HG03558 (cell line): ENCODE data around the gene ZIC5.

Source experiments
- ATAC-seq: cut with Tn5 transposase; IDR thresholded peaks from one replicate; pipeline ENCODE4 v1.9.1; 2021; ENCODE audit warnings: moderate number of reproducible peaks; ENCODE audit not compliant: unreplicated experiment; ENCODE audit errors: extremely low read depth

Gene ZIC5

DNA sequence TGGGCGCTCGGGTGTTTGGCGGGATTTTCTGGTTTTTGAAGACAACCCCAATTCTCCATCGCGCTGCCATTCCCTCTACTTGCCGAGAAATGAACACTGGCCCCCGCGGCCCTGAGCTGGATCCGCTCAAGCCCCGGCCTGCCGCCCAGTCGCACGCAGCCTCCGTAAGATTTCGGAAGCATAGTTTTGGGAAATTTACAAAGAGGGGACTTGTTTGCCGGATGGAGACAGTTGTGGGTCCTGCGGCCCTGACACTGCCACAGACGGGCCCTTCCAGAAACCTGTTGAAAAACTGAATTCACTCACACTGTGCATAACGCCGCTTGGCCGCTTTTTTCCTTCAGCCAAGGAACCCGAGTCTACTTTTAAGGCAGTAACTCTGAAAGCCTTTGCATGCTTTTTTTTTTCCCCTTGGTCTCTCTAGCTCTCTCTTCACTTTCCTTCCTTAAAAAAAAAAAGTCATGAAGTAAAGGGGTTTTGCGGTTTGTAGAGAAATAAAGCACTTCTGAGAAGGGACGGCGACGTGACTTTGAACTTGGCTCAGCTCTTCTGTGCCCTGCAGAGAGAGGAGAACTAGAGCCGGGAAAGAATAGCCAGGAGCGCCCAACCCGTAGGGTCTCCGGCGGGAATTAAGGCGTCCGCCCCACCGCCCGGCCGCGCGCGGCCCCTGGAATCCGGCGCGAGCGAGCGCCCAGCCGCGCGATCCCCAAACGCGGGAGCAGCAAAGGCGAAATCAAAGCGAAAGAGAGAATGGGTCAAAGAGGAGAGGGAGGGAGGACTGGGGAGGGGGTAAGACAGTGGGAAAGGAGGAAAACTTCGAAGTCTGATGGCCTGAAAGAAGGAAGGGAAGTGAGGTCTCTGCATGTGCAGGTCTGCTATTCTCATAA, 6.6 kb upstream of the ZIC5 start:
- no peak for ATAC-seq

DNA sequence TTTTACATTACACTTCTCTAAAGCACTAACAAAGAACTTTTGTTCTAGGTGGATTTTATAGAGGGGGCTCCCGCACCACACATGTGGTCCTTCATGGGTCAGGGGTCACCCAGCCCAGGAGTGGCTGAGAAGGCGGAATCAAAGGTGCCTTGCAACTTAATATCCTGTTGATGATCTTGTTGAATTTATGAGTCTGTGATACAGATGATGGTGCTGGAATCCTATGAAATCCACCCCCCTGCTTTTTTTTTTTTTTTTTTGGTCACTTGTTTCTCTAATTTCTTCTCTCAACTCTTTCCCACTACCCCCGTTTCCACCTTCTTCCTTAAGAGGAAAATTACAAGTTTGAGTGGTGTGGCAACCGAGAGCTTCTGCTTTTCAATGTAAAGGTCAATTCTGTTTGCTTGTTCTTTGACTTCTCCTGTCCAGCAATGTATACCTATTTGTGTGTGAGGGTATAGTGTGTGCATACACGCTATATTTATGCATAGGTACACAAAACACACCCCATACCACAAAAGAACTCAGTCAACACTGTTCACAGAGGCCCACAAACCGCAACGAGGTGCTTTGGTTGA, 5.9 kb upstream of the ZIC5 start:
- no peak for ATAC-seq

DNA sequence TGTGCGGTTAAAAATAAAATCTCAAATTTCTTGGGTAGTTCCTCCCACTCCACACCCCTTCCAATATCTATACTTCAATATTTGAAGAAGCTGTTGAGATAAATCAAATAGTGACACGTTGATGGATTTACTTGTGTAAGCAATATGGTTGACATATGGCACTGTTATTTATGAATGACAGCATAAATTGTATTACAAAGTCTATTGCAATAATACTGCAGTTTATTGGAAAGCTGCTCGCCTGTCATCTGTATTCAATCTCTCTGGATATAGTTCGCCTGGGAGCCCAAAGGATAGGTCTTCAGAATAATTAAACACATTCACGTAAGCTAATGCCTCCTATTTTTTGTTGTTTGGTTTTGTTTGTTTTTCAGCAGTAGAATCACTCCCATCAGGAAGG, 5.0 kb upstream of the ZIC5 start:
- ATAC-seq, result no peak

DNA sequence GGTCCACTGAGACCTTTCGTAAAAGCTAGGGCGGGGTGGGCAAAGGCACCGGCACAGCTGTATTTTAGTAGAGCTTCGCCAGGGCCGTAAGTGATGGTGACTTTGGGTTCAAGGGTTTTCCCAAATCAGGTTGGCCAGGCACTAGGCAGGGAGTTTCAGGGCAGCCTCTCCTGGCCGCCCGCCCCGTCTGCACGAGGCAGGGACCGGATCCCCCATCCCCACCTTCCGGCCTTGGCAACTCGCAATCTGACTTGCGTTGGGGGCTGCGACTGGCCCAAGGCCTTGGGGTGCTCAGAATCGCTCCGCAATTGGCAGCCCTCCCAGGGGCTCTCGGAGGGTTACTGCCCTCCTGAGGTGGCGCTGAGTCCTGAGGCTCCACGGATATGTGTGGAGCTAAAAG, 4.1 kb upstream of the ZIC5 start:
- ATAC-seq, result no peak

DNA sequence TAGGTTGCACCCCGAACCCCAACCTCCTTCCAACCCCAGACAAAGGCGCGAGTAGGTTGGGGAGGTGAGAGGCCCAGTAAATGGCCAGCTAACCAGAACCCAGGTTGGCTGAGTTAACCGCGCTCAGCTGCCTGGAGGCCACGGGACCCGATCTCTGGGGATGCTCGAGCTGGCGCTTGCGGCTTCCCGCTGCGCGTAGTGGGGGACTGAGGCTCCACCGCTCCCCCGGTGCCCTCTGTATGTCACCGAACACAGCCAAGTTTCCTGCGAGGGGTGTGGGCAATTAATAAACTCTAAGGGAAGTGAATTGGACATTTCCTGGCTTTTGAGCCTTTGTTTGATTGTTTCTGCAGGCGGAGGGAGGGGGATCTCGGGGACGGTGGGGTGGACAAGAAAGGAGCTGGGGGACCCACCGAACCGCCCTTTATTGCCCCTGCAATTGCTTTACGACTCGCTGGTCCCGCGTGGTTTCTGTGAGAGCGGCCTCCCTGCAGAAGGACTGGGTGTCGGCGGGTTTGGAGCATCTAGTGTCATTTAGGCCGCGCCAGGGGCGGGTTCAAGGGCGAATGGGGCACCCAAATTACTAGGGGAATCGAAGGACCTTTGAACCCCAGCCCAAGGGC, 3.5 kb upstream of the ZIC5 start:
- ATAC-seq, result no peak

DNA sequence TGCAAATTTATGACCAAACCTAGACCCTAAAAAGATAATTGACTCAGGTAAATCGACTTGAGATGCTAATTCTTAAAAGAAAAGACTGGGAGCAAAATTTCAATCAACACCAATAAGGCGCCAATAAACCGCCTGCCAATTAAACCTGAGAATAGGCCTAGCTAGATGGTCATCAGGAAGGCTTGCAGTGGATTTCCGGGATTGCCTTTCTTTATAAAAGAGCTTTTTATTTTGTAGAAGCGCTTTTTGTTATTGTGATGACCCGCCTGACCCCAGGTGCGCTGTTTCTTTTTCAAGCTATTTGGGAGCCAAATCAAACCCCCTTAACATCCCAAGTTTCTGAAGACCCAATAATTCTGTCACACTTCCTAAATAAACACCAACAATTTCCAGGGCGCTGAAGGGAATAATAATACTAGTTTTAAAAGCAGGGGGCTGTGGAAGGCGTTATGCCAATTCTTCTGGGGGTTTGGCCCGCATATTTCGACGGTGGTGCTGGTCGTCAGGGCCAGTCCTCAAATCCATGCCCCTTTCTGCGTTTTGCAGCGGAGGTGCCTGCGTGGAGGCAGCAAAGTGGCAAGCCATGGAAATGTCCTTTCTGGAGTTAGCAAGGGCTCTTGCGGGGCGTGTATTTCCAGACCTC, 2.9 kb upstream of the ZIC5 start:
- no peak for ATAC-seq

DNA sequence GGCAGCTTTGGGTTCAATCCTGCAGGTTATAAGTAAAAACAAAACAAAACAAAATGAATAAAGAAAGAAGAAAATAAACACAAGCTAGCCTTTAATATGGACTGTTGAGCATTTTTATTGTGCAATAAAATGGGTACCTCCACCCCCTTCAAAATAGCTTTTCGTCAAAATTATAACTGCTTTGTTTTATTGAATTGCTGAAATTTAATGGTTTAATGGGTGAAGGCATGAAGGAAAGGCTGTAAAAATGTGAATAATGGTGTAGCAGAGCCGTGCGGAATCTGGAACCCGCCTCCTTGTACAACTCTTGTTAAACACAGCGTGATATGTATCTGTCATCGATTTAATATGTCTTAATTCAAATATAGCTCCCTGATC, 2.2 kb upstream of the ZIC5 start:
- no peak for ATAC-seq

DNA sequence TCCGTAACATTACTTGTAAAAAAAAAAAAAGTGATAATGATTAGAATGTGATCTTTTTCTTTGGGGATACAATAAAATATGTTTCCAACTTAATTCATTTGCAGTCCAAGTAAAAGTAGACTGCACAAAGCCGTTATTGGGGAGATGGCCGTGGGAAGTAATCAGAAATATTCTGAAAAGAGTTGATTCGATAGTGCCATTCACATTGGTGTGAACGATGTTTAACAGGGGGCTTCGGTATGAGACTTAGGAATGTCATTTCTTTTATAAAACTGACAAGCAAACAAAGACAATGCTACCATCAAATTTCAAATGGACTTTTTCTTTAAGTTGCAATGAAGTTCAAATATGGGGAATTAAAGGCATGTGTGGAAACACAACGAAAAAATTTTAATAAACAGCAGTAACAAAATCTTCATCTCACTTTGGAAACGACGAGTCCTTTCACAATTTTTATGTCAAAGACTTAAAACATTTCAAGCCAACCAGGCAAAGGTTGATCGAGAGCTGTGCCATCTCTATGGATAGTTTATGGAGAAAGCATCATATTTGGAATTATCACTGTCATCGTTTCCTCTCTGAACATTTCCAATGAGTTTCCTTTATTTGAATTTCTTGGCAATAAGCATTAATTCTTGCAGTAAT, 1.7 kb upstream of the ZIC5 start:
- no peak for ATAC-seq

DNA sequence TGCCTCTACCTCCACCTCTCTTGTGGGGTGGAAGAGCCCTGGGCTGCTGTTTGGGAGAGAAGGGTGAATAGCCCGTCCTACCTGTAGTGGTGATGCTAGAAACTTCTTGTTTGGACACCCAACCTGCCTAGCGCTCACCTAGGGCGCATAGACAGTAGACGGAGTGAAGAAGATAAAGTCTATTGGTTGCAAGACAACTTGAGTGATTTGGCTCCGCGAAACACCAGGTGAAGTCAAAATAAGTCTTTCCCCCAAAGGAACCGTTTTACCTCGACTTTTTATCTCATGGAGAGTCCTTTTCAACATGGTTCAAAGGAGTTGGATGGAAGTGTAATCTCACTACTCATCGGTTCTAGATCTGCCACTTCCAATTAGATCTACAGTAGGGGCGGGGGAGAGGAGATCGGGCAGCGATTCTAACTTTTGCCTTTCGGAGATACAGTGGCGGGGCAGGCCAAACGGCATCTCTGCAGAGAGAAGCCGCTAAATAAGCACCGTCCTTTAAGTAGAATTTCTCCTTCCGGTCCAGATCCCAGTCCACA, 694 bp upstream of the ZIC5 start:
- ATAC-seq, result no peak

DNA sequence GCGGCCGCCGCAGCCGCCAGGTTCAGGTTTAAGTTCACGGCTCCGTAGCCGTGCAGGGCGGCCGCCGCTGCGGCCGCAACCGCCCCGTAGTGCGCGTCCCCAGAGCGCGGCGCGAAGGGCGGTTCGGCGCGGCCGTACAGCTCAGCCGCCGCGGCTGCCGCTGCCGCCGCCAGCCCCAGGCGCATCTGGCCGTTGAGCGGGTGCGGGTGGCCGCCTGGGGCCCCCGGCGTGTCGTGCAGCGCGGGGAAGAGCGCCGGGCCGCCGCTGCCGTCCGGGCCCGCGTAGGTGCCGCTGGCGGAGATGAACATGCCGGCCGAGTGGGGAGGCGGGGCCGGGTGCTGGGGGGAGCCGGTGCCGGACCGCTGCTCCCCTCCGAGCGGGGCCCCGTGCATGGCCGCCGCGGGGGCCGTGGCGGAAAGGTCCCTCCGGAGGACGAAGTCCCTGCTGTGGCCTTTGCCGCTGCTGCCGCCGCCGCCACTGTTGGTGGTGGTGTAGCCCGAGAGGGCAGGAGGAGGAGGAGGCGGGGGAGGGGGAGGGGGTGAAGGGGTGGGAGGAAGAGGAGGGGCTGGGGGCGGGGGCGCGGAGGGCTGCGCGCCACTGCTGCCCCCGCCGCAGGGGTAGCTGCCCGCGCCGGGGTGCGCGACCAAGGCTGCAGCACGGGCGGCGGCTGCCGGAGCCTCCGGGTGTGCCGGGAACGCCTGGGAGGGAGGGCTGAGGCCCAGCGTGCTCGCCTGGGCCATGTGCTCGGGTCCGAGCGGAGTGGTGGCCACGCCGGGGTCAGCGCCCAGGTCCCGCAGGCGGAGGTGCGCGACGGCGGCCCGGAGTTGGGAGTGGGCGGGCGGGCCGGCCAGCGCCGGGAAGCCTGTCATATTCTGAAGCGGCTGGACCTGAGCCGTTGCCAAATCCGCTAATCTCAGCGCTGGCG, 654 bp downstream of the ZIC5 start:
- no peak for ATAC-seq

DNA sequence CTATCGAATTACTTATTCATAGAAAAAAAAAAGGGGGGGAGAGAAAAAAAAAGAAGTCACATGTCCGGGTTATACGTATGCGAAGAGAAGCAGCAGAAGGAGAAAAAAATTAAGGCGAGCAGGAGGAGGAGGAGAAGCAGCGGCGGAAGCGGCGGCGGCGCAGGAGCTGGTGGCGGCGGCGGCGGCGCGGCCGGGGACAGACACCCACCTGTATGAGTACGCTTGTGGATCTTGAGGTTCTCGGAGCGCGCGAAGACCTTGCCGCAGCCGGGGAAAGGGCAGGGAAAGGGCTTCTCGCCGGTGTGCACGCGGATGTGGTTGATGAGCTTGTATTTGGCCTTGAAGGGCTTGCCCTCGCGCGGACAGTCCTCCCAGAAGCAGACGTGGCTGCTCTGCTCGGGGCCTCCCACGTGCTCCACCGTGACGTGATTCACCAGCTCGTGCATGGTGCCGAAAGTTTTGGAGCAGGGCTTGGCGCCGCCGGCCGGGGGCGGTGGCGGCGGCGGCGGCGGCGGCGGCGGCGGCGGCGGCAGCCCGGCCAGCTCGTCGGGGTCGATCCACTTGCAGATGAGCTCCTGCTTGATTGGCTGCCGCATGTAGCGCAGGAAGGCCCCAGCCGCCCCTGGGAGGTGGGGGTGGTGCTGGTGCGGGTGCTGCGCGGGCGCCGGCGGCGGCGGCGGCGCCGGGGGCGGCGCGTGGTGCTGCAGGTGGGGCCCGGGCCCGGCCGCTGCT, 1.5 kb downstream of the ZIC5 start:
- no peak for ATAC-seq

DNA sequence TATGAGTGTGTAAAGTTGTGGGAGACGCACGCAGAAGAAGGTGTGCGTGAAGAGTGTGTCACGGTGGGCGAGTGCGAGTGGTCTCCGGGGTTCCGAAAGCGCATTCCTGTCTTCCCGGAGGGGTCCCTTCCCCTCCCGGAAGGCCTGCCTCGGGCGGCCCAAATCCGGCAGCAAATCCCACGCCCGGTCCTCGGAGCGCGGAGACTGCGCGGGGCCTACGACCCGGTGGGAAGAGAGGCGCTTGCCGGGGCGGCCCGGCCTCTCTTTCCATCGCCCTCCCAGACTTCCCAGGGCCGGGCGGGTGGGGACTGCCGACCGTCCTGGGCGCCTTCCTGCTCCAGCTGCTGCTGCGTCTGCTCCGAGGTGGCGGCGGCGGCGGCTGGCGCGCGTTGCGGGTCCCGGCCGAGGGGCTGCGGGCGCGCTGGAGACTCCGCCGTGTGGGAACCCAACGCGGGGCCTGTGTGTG, 2.1 kb downstream of the ZIC5 start:
- no peak for ATAC-seq

DNA sequence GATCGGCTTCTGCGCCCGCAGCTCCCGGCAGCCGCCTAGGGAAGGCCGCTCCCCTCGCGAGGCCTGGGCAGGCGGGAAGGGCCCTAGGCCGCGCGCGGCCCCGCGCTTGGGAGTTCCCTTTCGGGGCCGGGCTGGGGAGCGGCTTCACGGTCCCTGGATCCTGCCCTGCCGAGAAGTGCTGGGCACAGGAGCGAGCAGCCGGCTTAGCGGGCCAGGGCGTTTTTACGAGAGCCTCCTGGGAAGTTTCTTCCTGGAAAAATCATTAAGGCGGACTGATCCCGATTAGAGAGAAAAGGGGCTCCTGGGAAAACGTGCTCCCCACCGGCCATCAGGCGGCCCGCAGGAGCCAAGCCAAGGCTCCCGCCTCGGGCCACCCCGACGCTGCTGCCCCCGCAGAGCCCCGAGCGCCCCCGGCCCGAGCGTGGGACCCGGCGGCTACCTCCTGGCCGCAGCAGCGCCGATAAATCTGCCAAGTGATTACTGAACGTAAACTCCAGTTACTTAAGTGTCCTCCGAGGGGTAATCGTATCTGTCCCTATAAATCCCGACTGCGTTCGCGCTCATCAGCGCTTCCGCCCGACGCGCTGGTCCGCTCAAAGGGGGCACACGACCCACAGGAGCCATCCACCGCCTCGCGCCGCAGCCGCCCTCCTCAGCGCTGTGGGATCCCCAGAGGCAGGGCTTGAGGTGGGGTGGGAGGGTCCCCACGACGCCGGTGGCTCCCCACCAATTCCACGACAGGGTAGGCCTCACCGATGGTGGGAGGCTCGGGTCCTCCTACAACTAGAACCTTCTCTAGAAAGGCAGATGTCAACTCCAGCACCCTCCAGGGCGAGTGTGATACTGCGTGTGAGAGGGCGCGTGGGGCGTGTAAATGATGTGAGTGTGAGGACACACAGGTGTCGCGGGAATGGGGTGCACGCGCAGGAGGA, 2.8 kb downstream of the ZIC5 start:
- ATAC-seq, result no peak

DNA sequence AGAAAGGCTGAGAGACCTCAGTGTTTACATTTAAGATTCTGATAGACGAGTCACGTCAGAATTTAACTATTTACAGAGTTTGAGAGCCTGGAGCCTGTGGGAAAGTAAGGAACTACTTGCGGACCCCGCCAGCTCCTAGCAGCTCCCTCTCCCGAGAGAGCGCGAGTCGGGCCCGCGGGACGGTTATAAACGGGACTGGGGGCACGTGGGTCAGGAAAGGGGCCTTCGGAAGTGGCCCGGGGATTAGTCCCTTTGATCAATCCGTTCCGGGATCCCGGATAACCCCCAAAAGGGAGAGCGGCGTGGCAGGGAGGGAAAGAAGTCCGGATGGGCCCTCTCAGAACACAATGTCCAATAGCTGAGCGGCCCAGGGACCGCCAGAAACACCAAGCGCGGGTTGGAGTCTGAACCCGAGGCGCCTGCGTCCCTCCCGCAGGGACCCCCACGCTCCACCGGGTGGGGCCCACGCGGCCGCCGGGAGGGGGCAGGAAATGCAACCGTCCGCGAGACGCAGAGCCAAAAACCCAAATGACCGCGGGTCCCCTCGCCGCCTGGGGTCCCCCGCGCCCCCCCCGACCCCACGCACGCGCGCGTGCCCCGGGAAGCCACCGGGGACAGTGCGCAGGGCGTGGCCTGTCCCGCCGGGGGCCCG, 3.6 kb downstream of the ZIC5 start:
- ATAC-seq, result no peak

DNA sequence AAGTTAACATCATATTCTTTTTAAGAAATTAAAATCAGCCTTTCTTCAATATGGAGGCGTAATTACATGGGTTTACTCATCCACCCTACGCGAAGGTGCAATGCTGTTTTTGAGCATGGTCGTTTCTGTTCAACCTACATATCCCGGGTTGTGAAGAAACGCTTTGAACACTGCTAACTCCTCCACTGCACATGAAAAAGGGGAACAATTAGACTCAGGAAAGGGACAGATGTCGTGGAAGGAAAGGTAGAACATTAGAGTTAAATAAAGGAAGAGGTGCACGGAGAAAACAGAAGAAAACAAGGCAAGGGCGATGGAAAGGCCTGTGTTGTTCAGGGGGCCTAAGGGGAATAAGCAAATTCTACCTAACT, 4.1 kb downstream of the ZIC5 start:
- no peak for ATAC-seq

DNA sequence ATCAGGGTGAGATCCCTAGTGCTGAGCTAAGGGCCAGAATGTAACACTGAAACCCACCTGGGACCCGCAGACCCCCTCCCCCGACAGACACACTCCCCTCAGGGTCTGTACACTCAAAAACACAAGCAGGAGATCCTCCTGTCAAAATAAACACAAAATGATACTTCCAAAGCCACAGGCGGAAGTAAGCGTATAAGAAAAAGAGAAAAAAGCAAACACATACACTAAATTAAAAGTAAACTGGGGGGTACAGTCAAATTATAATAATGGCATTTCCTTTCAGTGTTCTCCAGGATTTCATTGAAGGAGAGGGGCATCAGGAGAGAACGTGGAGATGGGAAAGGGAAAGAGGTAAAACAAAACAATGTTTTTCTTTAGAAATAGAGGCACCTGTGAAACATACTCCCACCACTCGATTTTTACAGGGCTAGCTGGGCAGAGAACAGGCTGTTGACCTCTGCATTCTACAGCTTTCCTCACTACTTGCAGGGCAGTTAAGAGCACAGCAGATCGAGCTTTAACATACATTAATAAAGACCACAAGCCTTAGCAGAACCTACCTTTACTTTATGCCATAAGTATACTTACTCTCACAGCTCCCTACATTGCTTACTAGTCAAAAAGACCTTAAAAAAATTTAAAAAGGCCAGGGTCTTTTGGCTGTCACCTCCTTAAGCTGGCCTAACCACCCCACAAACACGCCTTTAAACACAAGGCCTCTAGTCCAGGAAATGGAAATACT, 5.3 kb downstream of the ZIC5 start:
- ATAC-seq, result no peak
